GM18508 (cell line): Measurements from ENCODE around the gene CYP27B1.

Experiments
- ATAC-seq: cut with Tn5 transposase; IDR thresholded peaks from one replicate; pipeline ENCODE4 v1.9.1; 2021; ENCODE audit warnings: moderate number of reproducible peaks; ENCODE audit not compliant: insufficient read depth, unreplicated experiment

The CYP27B1 gene

DNA sequence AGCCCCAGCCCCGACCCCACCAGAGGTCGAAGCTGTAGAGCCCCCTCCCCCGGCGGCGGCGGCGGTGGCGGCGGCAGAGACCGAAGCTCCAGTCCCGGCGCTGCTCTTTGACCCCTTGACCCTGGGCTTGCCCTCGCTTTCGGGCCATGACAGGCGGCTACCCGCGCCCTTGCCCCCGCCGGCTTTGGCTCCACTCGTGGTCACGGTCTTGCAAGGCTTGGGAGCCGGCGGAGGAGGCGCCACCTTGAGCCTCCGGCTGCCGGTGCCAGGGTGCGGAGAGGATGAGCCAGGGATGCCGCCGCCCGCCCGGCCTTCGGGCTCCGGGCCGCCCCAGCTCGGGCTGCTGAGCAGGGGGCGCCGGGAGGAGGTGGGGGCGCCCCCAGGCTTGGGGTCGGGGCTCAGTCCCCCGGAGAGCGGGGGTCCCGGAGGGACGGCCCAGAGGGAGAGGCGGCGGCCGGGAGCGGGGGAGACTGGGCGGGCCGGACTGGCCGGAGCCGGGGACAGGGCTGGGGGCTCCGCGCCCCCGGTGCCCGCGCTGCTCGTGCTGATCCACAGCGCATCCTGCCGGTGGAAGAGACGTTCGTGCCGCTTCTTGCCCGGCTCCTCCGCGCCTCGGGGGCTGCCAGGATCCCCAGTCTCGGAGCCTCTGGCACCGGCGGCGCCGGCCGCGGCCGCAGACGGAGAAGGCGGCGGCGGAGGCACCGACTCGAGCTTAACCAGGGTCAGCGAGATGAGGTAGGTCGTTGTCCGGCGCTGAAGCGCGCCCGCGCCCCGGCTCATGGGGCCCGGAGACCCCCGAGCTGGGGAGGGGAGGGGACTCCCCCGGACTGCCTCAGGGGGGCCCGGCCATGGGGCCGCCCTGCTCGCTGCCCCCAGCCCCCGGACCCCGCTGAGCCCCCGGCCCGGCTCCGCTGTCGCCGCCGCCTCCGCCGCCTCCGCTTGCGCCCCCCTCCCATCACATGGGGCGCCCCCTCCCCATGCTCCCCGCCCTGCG, 29.1 kb downstream of the CYP27B1 start:
- ATAC-seq, result no peak

DNA sequence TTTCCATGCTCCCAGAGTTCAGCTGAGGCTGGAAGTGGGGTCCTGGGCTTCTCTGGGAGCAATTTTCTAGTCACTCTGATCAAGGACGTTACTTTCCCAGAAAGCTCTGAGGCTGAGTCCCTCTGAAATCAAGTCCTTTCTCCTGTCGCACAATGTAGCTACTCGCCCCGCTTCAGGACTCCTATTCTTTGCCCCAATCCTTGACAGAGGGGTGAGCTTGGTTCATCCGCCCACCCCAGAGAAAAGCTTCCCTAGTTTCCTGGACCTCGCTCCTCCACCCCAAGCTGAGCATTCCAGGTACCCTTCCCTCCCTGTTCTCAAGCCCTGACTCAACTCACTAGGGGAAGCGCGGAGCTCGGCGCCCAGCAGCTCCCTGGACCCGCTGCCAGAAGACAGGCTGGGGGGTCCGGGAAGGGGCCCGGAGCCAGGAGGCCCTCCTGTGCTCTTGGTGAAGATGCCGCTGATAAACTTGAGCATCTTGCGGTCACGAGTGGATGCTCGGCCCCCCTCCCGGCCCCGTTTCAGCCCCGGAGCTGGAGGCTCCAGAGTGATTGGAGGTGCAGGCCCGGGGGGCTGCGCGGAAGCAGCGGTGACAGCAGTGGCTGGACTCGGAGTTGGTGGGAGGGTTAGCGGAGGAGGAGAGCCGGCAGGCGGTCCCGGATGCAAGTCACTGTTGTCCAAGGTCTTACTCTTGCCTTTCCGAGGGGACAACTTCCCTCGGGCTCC, 30.0 kb downstream of the CYP27B1 start:
- no peak for ATAC-seq

DNA sequence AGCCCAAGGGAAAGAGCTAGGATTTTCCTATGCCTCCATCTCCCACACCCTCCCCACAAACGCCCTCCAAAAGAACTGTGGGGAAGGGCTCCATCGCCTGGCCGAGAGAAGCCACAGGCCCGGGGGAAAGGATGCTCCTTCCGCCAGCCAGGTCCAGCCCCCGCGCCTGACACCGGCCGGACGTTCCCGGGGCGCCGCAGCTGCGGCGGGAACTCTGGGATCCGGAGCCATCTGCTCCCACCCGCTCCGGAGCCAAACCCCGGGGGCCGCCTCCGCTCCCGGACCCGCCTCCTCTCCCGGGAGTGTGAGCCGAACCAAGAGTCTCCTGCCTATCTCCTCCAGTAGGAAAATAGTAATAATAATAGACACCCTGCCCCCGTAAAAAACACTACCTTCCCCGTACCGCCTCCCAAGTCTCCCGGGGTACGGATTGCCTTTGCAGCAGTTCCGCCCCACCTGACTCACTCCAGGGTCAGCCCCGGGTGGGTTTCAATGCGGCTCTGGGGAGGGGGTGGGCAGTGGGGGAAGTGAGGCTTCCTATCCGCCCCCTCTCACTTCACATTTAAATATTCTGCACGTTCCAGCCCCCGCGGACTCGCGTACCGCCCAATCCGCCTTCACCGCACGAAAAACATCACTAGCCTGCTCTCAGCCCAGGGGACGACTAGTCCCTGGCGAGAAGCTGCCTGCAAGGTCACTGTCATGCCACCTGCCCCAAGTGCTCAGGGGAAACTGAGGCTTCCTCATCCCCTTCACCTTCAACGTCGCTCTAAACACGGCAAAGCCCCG, 30.7 kb downstream of the CYP27B1 start:
- no peak for ATAC-seq

DNA sequence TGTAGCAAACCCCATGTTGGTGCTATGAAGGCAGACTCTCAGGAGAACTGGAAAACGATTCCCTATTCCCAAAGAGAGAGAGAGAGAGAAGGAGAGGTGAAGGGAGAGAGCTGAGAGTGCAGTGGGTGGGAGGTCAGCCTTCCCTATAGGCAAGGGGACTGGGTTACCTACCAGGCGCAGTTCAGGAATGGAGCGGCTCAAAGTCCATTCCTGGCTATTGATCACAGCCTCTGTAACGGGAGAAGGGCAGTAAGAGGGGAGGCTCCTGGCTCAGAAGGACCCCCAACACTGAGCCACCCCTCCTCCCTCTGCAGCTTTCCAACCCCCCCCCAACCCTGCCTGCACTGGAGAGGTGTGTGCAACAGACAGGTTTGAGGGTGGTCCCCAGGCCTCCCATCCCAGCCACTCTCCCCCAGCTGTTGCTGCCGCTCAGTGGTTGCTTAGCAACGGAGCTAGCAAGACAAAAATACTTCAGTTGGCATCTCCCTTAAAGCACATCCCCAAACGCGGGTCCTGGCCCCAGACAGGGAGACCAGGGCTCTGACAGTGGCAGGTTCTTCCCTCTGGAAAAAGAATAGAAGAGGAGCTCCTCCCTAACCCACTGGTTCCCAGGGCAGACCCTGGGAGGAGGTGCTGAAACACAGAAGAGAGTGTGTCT, 31.6 kb downstream of the CYP27B1 start:
- ATAC-seq, result no peak

DNA sequence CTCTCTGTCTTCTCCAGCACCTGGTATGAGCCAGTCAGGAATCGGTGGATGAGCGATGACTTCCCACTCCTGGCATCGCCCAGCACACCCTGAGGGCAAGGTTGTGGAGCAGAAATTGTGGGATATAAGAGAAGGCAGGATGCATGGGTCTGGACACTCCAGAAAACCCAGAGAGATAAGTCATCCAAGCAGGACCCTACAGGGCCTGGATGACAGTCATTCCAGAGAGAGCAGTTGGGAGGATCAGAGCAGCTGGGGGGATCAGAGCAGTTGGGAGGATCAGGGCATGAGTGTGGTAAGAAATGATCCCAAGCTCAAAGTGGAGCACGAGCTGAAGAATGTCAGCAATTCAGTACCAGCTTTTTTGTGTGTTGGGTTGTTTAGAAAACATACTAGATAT, 32.3 kb downstream of the CYP27B1 start:
- ATAC-seq, result no peak

DNA sequence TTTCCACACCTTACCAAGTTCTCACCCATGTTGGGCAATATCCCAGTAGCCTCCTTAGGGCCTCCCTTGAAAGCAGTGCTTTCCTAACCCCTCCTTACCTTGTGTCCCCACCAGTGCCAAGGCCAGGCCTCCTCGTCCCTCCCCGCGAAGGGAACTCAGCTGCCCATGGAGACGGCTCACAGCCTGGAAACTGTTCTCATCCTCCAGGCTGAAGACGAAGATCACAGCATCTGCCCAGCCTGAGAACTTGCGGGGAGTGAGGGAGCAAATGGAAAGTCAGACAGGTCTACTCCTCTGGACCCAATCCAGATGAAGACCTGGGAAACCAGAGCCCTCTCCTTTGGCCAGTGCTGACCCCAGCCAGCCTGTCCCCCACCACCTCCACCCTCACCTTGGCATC, 33.0 kb downstream of the CYP27B1 start:
- ATAC-seq, result no peak

DNA sequence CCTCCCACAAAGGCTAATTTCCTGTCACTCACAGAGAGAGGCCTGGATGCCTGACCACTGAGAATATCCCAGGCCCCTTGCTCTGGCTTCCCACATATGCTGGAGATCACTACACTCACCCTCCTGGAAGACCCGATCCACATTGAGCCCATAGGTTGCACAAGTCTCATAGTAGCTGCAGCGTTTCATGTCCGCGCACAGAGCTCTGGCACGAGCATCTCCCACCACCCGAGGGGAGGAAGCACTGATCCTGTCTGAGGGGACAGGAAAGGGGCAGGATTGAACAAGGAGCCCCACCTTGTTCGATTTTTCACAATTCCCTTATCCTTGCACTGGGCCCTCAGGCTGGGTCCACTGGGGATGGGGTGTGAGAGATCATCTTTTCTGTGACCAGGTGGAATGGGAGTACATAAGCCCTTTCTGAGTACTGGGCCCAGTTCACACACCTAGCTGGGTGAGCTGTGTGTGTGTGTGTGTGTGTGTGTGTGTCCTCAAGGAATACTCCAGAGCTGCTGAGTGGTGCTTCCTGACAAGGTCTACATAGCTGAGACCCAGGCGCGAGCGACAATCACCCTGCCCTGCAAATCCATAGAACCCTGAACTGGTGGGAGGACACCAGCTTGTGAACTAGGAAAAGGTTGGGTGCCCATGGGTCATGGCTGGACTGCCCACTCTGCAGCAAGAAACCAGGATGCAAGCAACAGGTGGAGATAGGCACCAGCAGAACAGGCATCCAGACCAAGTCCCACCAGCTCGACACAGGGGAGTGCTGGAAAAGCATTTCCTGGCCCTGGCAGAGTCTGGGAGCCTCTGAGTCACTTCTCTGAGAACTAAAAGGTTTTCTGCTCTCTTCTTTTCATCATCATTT, 33.9 kb downstream of the CYP27B1 start:
- no peak for ATAC-seq

DNA sequence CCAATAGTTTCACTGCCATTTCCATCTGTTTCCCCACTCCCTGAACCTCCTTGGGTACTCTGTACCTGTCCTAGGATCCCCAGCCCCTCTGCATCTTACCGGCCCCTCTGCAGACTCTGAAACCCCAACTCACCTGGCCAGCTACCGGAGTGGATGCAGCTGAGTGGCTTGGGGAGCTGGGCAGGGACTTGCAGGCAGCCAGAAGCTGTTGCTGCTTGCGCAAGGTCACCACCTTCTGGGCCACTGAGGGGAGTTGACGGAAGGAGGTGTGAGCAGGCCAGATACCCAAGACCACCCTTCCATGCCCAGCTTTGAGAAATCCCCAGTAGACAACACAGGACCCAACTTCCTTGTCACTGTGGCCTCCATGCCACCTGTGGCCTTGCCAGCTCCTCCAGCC, 34.6 kb downstream of the CYP27B1 start:
- ATAC-seq, result no peak

DNA sequence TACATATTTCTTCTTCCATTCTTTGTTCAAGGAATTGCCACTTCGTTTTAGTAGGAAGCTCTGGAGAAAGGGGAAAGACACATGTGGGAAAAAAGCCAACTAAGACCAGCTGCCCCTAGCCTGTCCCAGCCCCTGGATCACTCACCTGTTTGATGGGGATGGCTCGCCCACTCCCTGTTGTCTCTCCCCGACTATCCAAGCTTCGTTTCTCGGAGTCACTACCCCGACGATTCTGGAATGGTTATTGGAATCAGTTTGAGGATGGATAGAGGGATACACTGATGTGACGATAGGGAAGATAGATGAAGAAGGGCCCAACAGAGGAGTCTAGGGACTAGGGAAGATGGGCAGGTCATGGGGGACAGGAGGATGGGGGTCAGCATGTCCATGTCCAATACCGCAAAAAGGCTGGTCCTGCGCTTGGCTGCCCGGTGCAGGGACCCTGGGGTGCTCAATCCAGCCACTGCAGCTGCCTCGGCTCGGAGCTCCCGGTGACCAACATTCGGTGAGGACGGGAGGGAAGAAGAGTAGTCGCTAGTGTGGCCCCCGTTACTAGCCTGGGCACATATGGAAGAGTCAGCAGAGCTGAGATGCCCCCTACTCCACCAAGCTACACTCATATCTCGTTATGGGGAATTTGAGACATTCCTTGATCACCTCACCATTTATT, 35.3 kb downstream of the CYP27B1 start:
- no peak for ATAC-seq

DNA sequence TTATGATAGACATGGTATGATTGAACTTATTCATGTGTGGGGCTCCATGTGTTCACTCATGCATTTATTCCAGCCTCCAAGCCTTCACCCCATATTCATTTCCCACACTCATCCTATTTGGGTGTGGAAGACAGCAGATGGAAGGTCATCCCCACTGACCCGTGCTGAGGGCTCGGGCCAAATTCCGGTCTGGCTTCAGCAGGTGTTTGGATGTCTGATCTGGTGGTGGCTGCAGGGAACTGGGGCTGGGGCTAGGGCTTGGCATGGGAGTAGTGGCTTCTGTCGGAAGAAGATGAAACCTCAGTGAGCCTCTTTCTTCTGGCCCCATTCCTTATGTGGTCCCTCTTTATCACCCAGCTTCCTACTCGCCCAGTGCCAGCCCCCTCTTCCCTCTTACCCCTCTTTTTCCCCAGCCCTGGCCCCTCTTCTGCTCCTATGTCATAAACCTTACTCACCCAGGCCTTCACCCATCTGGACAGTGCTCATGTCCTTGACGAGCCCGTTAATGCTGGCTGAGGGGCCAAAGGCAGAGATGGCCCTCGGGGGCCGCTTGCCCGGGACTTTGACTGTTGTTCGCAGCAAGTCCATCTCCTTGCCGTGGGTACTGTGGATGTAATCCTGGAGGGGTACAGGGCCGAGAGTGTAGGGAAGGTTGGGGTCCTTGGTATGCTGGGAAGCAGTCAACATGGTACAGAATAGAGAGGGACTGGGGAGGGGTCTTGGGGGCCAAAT, 36.4 kb downstream of the CYP27B1 start:
- ATAC-seq, result no peak

DNA sequence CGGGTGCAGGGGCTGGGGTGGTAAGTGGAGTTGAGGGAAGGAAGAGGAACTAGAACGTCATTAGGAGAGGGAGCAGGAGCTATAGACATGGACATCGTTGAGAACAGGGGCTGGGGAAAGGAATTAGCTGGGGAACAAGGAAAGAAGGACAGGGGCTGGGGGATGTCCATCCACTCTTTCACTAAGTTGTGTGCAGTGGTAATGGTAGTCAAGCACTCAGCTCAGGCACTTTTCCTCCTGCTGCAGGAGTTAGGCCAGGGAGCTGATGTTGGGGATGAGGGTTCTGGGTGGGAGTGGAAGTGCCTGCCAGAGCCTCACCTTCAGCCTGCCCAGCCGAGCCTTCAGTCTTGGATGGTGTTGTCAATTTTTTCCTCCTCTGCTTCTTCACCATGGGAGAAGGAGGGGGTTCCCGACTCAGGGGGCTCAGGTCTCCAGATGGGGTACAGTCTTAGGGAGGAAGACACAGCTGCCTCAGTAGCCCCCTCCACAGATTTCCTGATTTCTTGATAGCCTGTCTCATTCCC, 37.5 kb downstream of the CYP27B1 start:
- ATAC-seq, result no peak

DNA sequence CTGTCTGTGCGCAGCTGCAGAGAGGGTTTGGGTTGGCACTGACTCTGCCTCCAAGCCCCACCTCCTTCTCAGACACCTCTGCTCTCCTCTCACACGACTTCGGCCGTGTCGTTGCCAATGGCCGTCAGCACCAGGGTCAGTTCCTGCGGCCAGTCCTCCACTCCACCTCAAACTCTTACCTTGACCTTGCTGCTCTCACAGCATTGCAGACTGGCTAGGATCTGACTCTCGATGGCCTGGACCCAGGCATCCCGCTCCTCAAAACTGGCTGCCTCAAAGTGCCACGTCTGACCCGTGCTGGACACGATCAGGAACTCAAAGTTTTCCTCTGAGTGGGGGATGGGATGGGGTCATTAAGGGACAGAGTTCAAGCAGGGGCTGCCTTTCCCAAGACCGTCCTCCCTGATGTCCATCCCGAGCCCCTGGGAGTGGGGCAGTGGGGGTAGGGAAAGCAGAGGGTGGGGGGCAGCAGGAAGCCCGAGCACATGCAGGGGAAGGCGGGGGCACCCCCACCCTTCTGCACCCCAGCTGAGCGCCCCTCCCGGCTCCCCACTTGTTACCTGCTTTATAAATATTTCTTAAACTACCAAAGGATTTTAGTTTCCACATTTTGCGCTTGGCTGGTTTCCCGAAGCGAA, 39.0 kb downstream of the CYP27B1 start:
- no peak for ATAC-seq

DNA sequence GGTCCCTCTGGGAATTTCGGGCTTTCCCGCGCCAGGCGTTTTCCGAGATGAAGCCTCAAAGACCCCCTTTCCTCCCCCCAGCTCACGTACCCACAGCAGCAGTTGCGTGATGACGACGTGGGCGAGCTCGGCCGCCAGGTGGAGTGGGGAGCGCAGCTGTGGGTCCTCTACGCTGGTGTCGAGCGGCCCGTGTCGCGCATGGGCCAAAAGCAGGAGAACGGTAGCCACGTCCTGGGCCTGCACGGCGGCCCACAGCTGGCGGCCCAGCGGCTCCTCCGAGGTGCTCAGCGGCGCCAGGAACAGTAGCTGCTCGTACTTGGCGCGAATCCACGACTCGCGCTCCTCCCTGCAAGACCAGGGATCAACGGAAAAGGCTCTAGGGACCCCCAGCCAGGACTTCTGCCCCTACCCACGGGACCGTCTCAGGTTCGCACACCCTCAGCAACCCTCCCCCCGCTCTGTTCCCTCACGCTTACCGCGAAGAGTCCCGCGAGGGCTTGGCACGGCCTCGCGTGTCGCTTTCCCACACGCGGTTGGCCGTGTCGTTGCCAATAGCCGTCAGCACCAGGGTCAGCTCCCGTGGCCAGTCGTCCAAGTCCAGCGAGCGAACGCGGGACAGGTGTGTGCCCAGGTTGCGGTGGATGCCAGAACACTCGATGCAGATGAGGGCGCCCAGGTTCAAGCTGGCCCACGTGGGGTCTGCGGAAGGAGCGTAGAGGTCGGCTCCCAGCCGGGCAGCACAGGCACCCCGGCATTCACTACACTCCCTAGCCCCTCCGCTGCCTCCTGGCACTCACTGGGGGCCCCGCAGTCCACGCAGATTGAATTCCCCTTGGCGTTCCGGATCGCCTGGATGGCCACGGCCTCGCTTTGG, 39.8 kb downstream of the CYP27B1 start:
- no peak for ATAC-seq

DNA sequence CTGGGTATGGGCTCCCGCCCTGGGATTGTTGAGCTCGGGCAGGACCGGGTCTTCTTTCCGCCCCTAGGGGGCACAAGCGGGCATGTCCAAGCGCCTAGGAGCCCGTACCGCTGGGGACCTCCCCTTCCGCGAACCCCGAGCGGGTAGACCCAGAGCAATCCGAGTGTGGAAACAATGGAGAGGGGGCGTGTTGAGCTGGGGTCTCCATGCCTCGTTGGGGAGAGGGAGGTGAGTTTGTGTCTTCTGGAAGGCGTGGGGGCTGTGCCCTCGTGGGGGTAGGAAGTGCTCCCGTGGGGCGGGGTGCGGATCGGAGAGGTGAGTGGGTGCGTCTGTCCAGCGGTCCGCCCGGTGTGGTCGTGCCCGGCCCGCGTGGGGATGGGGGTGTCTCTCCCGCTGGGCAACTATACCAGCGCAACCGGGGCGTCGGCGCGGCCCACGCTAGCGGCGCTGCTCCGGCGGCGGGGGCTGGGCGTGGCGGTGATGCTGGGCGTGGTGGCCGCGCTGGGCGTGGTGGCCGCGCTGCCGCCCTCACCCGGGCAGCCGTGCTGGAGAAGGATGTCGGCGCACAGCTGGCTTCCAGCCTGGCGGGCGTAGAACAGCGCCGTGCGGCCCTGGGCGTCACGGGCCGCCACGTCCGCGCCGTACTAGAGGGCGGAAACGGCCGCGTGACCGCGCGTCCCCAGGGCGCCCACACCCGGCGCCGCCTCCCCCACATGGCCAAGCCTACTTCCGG, 40.6 kb downstream of the CYP27B1 start:
- no peak for ATAC-seq

DNA sequence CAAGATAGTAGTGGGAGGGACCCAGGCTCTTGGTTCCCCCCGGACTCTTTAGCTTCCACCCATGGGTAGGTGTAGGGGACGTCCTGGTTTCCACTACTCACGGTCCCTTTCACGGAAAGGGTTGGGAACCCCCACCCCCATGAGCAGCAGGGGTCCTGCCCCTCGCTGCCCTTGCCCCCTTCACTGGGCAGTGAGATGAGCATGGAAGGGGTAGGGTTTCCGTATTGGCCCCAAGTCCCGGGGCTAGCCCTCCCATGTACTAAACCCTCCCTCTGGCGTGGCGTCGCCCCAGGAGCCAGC, 41.1 kb downstream of the CYP27B1 start:
- no peak for ATAC-seq
